Mesenchymal stem cell (in vitro differentiated cells and primary cell): ENCODE data around the gene PARD3.

ENCODE experiments used
- DNase-seq: peaks from one replicate; pipeline ENCODE4 v3.0.0-alpha.2; 2013
- H2AFZ ChIP-seq: one replicate; pipeline ENCODE4 v1.6.1; 2013; ENCODE audit warnings: low read depth, mild to moderate bottlenecking, control low read depth, inconsistent platforms, low read length, moderate library complexity
- H2AK5ac ChIP-seq: 2 replicates; pipeline ENCODE4 v1.6.1; 2013; ENCODE audit warnings: low read length, moderate library complexity, mild to moderate bottlenecking, inconsistent platforms; ENCODE audit not compliant: severe bottlenecking
- H2BK120ac ChIP-seq: one replicate; pipeline ENCODE4 v1.6.1; 2013; ENCODE audit warnings: low read depth, mild to moderate bottlenecking, inconsistent platforms, low read length, moderate library complexity
- H2BK12ac ChIP-seq, 2 experiments: one replicate each; pipeline ENCODE4 v1.6.1; 2013; ENCODE audit warnings: inconsistent platforms in 2 of 2, low read length in 2 of 2, mild to moderate bottlenecking in 2 of 2, moderate library complexity in 2 of 2, control low read depth in 1 of 2
- H2BK15ac ChIP-seq: one replicate; pipeline ENCODE4 v1.6.1; 2013; ENCODE audit warnings: mild to moderate bottlenecking, low read depth, inconsistent platforms; ENCODE audit not compliant: poor library complexity, severe bottlenecking
- H2BK5ac ChIP-seq: 2 replicates; pipeline ENCODE4 v1.6.1; 2013; ENCODE audit warnings: low read depth, mild to moderate bottlenecking, low read length, control low read depth, inconsistent platforms; ENCODE audit not compliant: poor library complexity, severe bottlenecking
- H3K14ac ChIP-seq, 2 experiments: one replicate each; pipeline ENCODE4 v1.6.1; 2013; ENCODE audit warnings: inconsistent platforms in 2 of 2, low read length in 2 of 2, control low read depth in 1 of 2, mild to moderate bottlenecking in 1 of 2, moderate library complexity in 1 of 2
- H3K18ac ChIP-seq, 2 experiments: one replicate each; pipeline ENCODE4 v1.6.1; 2013; ENCODE audit warnings: inconsistent platforms in 2 of 2, low read length in 2 of 2, control low read depth in 1 of 2, low read depth in 1 of 2, mild to moderate bottlenecking in 1 of 2
- H3K23ac ChIP-seq, 2 experiments: one replicate each; pipeline ENCODE4 v1.6.1; 2013; ENCODE audit warnings: inconsistent platforms in 2 of 2, low read length in 2 of 2, mild to moderate bottlenecking in 2 of 2, moderate library complexity in 2 of 2, control low read depth in 1 of 2
- H3K27ac ChIP-seq: 2 replicates; pipeline ENCODE4 v1.5.1; 2013; ENCODE audit warnings: mild to moderate bottlenecking, moderate library complexity, low read length, control low read depth, inconsistent platforms; ENCODE audit not compliant: poor library complexity, severe bottlenecking
- H3K27me3 ChIP-seq, 2 experiments: 2 replicates each; pipeline versions ENCODE4 v1.6.1 to v1.7.0; 2013; ENCODE audit warnings: low read length in 2 of 2, mild to moderate bottlenecking in 2 of 2, moderate library complexity in 2 of 2, control low read depth in 1 of 2, inconsistent platforms in 1 of 2; ENCODE audit not compliant: control insufficient read depth in 1 of 2, insufficient read depth in 1 of 2
- H3K36me3 ChIP-seq, 2 experiments: 2 replicates each; pipeline versions ENCODE4 v1.6.1 to v1.7.0; 2013; ENCODE audit warnings: low read length in 2 of 2, control low read depth in 1 of 2, inconsistent platforms in 1 of 2, low read depth in 1 of 2, mild to moderate bottlenecking in 1 of 2; ENCODE audit not compliant: insufficient read depth in 2 of 2, control insufficient read depth in 1 of 2
- H3K4ac ChIP-seq, 2 experiments: one replicate each; pipeline ENCODE4 v1.6.1; 2013; ENCODE audit warnings: inconsistent platforms in 2 of 2, low read length in 2 of 2, mild to moderate bottlenecking in 2 of 2, moderate library complexity in 2 of 2, control low read depth in 1 of 2, low read depth in 1 of 2
- H3K4me1 ChIP-seq: 2 replicates; pipeline ENCODE4 v1.6.1; 2013; ENCODE audit warnings: low read depth, low read length, control low read depth; ENCODE audit not compliant: control insufficient read depth, insufficient read depth
- H3K4me2 ChIP-seq: 2 replicates; pipeline ENCODE4 v1.6.1; 2013; ENCODE audit warnings: low read length, mild to moderate bottlenecking, inconsistent platforms; ENCODE audit not compliant: poor library complexity, severe bottlenecking
- H3K4me3 ChIP-seq, 2 experiments: 2 replicates each; pipeline versions ENCODE4 v1.5.1 to v1.7.0; 2013; ENCODE audit warnings: low read length in 2 of 2, mild to moderate bottlenecking in 2 of 2, control low read depth in 1 of 2, low read depth in 1 of 2; ENCODE audit not compliant: insufficient read depth in 1 of 2
- H3K79me1 ChIP-seq: replicated peaks from 2 replicates; pipeline ENCODE4 v1.6.1; 2013; ENCODE audit warnings: mild to moderate bottlenecking, control low read depth, low read length, inconsistent platforms; ENCODE audit not compliant: poor library complexity, severe bottlenecking
- H3K9ac ChIP-seq: 2 replicates; pipeline ENCODE4 v1.7.0; 2013; ENCODE audit warnings: mild to moderate bottlenecking, low read length, moderate library complexity
- H3K9me3 ChIP-seq: 2 replicates; pipeline ENCODE4 v1.7.0; 2013; ENCODE audit warnings: mild to moderate bottlenecking, low read length; ENCODE audit not compliant: control insufficient read depth
- H4K8ac ChIP-seq: one replicate; pipeline ENCODE4 v1.6.1; 2013; ENCODE audit warnings: inconsistent platforms, mild to moderate bottlenecking, low read length, moderate library complexity
- H4K91ac ChIP-seq: one replicate; pipeline ENCODE4 v1.6.1; 2013; ENCODE audit warnings: mild to moderate bottlenecking, low read length, inconsistent platforms
- WGBS: methylation state at CpG from one replicate; pipeline ENCODE4 v1.1.7; 2013; ENCODE audit warnings: mixed read lengths; 5-methylcytosine and 5-hydroxymethylcytosine counted together

PARD3 gene

GRCh38 chr10:34364253-34365037, 450.7 kb downstream of the PARD3 start:
- no peak overlapping the region for H3K23ac ChIP-seq
- no peak overlapping the region for H3K4me2 ChIP-seq
- no peak overlapping the region for H2AFZ ChIP-seq

GRCh38 chr10:34360984-34361383, 454.1 kb downstream of the PARD3 start:
- Histone ChIP-seq H3K9me3 (no peaks in the 10 kb centered on the region), H4K8ac (no peak overlapping the region), H3K23ac (no peak overlapping the region), H3K4ac (no peak overlapping the region), H2AFZ (no peak overlapping the region), H3K27ac (no peak overlapping the region), H3K18ac (no peak overlapping the region), H3K79me1 (peaks cover 13% of the 10 kb centered on the region), H2BK15ac (no peak overlapping the region), H3K14ac (no peak overlapping the region), H2AK5ac (no peak overlapping the region), H3K4me1 (peaks cover 3% of the 10 kb centered on the region), H3K4me3 (no peak overlapping the region), H3K36me3 (peaks cover 6 to 29% of the 10 kb centered on the region in 2 experiments), H2BK120ac (no peak overlapping the region), H3K27me3 (no peaks in the 10 kb centered on the region), H2BK12ac (peak overlapping the region in 1 of 2 experiments; percentile 60), H3K9ac (no peak overlapping the region), H4K91ac (no peak overlapping the region), H2BK5ac (no peak overlapping the region), H3K4me2 (no peak overlapping the region)
- DNase-seq = no peak
- 97% methylated on average over 2 of the region's 3 CpGs for WGBS

More at GRCh38 chr10:34364253-34365037, 450.7 kb downstream of the PARD3 start:
- Histone ChIP-seq H2BK12ac (no peak overlapping the region), H4K91ac (no peak overlapping the region), H2BK15ac (no peak overlapping the region), H3K79me1 (peaks cover 21% of the 10 kb centered on the region), H3K4me1 (peaks cover 1% of the 10 kb centered on the region), H4K8ac (peak overlapping the region; percentile 23), H3K4ac (no peak overlapping the region), H3K36me3 (peaks cover 8 to 14% of the 10 kb centered on the region in 2 experiments), H3K9ac (no peak overlapping the region), H3K27me3 (no peaks in the 10 kb centered on the region), H2BK120ac (no peak overlapping the region), H3K27ac (no peak overlapping the region), H2AK5ac (no peak overlapping the region), H3K14ac (no peak overlapping the region), H3K18ac (no peak overlapping the region), H2BK5ac (no peak overlapping the region), H3K9me3 (no peaks in the 10 kb centered on the region), H3K4me3 (no peak overlapping the region)
- DNase-seq = no peak
- 98% methylated on average over 4 of the region's 5 CpGs for WGBS

- H3K4me3 ChIP-seq = no peak overlapping the region
- no peak overlapping the region for H3K18ac ChIP-seq
- no peaks in the 10 kb centered on the region for H3K9me3 ChIP-seq
- H2BK120ac ChIP-seq = no peak overlapping the region
- H2BK15ac ChIP-seq = no peak overlapping the region
- peaks cover 3% of the 10 kb centered on the region for H3K4me1 ChIP-seq
- no peak overlapping the region for H3K14ac ChIP-seq
- H2AFZ ChIP-seq = no peak overlapping the region
- no peaks in the 10 kb centered on the region for H3K27me3 ChIP-seq
- H4K91ac ChIP-seq = no peak overlapping the region
- peaks cover 19 to 39% of the 10 kb centered on the region in 2 experiments for H3K36me3 ChIP-seq
- H3K79me1 ChIP-seq = peaks cover 18% of the 10 kb centered on the region
- H3K4ac ChIP-seq = no peak overlapping the region
- H2BK12ac ChIP-seq = no peak overlapping the region
- H3K4me2 ChIP-seq = no peak overlapping the region
- WGBS = 100% methylated on average over 4 of the region's 4 CpGs
- H4K8ac ChIP-seq = no peak overlapping the region
- H3K9ac ChIP-seq = no peak overlapping the region
- no peak overlapping the region for H2BK5ac ChIP-seq
- H3K23ac ChIP-seq = no peak overlapping the region
- H3K27ac ChIP-seq = no peak overlapping the region
- no peak overlapping the region for H2AK5ac ChIP-seq
- DNase-seq = no peak
These were observed 455.7 kb downstream of the PARD3 start for GRCh38 chr10:34359435-34359813.

GRCh38 chr10:34358729-34359434, 456.2 kb downstream of the PARD3 start:
- no peak overlapping the region for H3K18ac ChIP-seq
- peaks cover 22 to 41% of the 10 kb centered on the region in 2 experiments for H3K36me3 ChIP-seq
- H2AK5ac ChIP-seq = no peak overlapping the region
- peaks cover 3% of the 10 kb centered on the region for H3K4me1 ChIP-seq
- H3K9me3 ChIP-seq = no peaks in the 10 kb centered on the region
- no peak overlapping the region for H3K4ac ChIP-seq
- no peak overlapping the region for H3K9ac ChIP-seq
- H3K14ac ChIP-seq = no peak overlapping the region
- no peak overlapping the region for H4K8ac ChIP-seq
- H3K79me1 ChIP-seq = peaks cover 20% of the 10 kb centered on the region
- 86% methylated on average over 1 of the region's 2 CpGs for WGBS
- H3K27me3 ChIP-seq = no peaks in the 10 kb centered on the region
- no peak overlapping the region for H2BK5ac ChIP-seq
- no peak overlapping the region for H3K23ac ChIP-seq
- no peak overlapping the region for H2AFZ ChIP-seq
- H3K4me2 ChIP-seq = no peak overlapping the region
- H2BK12ac ChIP-seq = no peak overlapping the region
- no peak overlapping the region for H4K91ac ChIP-seq
- DNase-seq = no peak
- H2BK15ac ChIP-seq = no peak overlapping the region
- H3K27ac ChIP-seq = no peak overlapping the region
- no peak overlapping the region for H3K4me3 ChIP-seq
- no peak overlapping the region for H2BK120ac ChIP-seq
